Ascending aorta (tissue), 2 donors: ENCODE measurements around the gene EVI5L. TPM values are rescaled to one million over a fixed set of nuclear protein-coding genes. Genes with fewer than 3 reads are reported as not detected.

ENCODE experiments used
- DNase-seq, 2 donors: peaks; one replicate each; pipeline ENCODE4 v3.0.0-alpha.2; 2019; ENCODE audit warnings: low spot score in 2 of 2
- H3K27ac ChIP-seq, 2 donors: fragments of 200-600 bp; sonication (generic); one replicate each; pipeline ENCODE4 v1.5.1; 2016 to 2017; ENCODE audit warnings: mild to moderate bottlenecking in 1 of 2
- H3K27me3 ChIP-seq: fragments of 200-600 bp; sonication (generic); one replicate; pipeline ENCODE4 v1.5.1; 2017
- H3K36me3 ChIP-seq, 2 donors: fragments of 200-600 bp; sonication (generic); one replicate each; pipeline ENCODE4 v1.5.1; 2016
- H3K4me1 ChIP-seq, 2 donors: fragments of 200-600 bp; sonication (generic); one replicate each; pipeline ENCODE4 v1.5.1; 2016 to 2017; ENCODE audit warnings: mild to moderate bottlenecking in 1 of 2
- H3K4me3 ChIP-seq, 2 donors: fragments of 200-600 bp; sonication (generic); one replicate each; pipeline ENCODE4 v1.5.1; 2016 to 2017; ENCODE audit warnings: mild to moderate bottlenecking in 1 of 2
- H3K9me3 ChIP-seq, 2 donors: fragments of 200-600 bp; sonication (generic); one replicate each; pipeline ENCODE4 v1.5.1; 2016
- intact Hi-C: fragments of 100-400 bp; cut with DNase I; formaldehyde crosslinking; loops from one replicate; pipeline ENCODE4 v1.15.1; 2023
- total RNA-seq: library from RNA; depleted of rRNA; stranded (reverse); fragments of >200 nt; gene quantifications from one replicate; pipeline ENCODE4 v1.1.0, GENCODE V29; 2016
- TF ChIP-seq, protein P1 (sequence below), 3 experiments: fragments of 200-600 bp in 2 of 3; fragments of 450-650 bp in 1 of 3; sonication (generic) in 2 of 3; IDR thresholded peaks; one replicate each; pipeline ENCODE4 v1.5.1; 2016 to 2019; ENCODE audit warnings: antibody characterized with exemption in 3 of 3, mild to moderate bottlenecking in 1 of 3, moderate library complexity in 1 of 3

EVI5L gene
- total RNA-seq, 1 donor from 2014 or later, result 27.7 TPM

DNA sequence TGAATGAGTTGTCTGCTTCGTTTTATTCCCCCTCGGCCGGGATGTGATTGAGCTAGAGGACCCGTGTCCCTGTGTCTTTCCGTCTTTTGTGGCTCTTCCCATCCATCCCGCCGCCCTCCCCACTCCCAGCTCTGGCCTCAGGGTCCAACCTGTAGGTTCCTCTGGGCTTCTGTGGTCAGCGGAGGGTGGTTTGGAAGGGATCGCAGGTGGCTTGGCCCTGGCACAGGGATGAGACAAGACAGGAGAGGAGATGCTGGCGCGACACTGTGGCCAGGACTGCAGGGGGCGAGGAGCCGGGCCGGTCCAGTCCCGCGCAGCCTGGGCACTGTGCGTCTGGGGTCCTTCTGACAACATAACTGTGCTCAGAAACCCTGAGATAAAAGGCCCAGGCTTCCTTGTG, 2.0 kb downstream of the EVI5L start:
- H3K9me3 ChIP-seq, result no peaks in the 10 kb centered on the region
- DNase-seq, result no peak
- H3K36me3 ChIP-seq, result no peaks in the 10 kb centered on the region
- intact Hi-C loops, result no loop called here
- no peak overlapping the region for H3K27ac ChIP-seq
- TF ChIP-seq, protein P1, sequence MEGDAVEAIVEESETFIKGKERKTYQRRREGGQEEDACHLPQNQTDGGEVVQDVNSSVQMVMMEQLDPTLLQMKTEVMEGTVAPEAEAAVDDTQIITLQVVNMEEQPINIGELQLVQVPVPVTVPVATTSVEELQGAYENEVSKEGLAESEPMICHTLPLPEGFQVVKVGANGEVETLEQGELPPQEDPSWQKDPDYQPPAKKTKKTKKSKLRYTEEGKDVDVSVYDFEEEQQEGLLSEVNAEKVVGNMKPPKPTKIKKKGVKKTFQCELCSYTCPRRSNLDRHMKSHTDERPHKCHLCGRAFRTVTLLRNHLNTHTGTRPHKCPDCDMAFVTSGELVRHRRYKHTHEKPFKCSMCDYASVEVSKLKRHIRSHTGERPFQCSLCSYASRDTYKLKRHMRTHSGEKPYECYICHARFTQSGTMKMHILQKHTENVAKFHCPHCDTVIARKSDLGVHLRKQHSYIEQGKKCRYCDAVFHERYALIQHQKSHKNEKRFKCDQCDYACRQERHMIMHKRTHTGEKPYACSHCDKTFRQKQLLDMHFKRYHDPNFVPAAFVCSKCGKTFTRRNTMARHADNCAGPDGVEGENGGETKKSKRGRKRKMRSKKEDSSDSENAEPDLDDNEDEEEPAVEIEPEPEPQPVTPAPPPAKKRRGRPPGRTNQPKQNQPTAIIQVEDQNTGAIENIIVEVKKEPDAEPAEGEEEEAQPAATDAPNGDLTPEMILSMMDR (IDR thresholded peaks at IDR 0.05), result no peak
- no peaks in the 10 kb centered on the region for H3K27me3 ChIP-seq
- no peak overlapping the region for H3K4me3 ChIP-seq
- H3K4me1 ChIP-seq, result peaks cover 3 to 9% of the 10 kb centered on the region in 2 donors

DNA sequence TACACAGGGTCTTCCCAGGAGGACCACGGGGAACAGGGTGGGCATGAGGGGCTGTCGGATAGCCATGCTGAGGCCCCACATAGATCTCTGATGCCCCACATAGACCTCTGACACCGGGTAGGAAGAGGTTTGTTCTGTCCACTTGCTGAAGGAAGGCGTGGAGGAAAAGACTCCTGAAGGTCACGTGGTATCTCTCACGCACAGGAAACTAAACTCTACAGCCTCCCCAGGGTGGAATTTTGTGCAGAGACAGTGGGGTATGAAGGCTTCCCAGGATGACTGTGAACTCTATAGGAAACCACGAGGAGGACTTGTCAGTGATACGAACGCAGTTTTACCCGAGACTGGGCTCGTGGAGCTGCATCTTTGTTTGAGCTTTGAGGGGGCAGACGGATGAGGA, 2.8 kb downstream of the EVI5L start:
- H3K36me3 ChIP-seq, result no peaks in the 10 kb centered on the region
- no peaks in the 10 kb centered on the region for H3K9me3 ChIP-seq
- intact Hi-C loops, result no loop called here
- peaks cover 3 to 9% of the 10 kb centered on the region in 2 donors for H3K4me1 ChIP-seq
- H3K27ac ChIP-seq, result no peak overlapping the region
- H3K27me3 ChIP-seq, result no peaks in the 10 kb centered on the region
- no peak overlapping the region for H3K4me3 ChIP-seq
- TF ChIP-seq, protein P1 (IDR thresholded peaks at IDR 0.05), result no peak
- no peak for DNase-seq

DNA sequence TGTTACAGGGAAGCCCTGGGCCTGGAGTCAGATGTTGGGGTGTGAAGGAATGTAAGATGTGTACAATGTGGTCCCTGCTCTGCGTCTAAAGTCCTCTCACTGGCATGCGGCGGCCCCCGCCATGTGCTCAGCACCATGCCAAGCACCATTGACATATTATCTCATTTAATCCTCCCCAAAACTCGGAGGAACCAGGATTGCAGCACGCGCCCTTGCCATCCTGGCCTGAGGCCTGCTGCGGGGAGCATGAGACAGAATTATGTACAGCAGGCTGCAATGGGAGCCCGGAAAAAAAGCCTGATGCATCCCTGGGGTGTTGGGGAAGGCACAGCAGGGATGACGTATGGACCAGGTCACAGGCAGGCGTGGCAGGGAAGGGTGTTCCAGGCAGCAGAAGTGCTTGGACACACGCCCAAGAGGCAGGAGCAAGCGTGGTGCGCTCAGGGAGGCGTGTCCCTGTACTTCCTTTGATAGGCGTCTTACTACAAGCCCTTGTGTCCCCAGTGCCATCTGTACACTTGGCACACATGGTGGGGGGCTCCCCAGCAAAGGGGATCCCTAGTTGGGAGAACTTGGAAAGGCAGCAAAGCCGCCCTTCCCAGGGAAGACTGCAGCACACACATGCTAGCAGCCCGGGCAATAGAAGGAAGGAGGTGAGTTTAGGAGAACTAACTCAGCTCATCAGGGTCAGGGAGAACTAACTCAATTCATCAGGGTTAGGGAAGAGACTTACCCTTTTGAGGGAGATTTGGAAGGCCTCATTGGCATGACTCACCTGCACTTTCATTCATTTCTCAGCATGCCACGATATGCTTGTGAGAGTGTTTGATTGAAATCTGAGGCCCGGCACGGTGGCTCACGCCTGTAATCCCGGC, 3.4 kb downstream of the EVI5L start:
- no peak for DNase-seq

DNA sequence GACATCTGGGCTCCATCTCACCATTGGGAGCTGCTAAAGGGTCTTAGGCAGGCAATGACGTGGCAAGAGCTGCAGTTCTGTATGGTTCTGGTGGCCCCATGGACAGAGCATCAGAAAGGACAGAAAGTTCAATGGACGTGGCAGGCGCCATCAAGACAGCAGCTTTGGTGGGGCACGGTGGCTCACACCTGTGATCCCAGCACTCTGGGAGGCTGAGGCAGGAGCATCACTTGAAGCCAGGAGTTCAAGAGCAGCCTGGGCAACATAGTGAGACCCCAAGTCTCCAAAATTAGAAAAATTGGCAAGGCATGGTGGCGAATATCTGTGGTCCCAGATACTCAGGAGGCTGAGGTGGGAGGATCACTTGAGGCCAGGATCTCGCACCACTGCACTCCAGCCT, 9.5 kb downstream of the EVI5L start:
- Histone ChIP-seq H3K36me3 (no peaks in the 10 kb centered on the region), H3K27ac (no peak overlapping the region), H3K27me3 (no peaks in the 10 kb centered on the region), H3K4me3 (no peak overlapping the region), H3K4me1 (no peaks in the 10 kb centered on the region), H3K9me3 (no peaks in the 10 kb centered on the region)
- TF ChIP-seq, protein P1 (IDR thresholded peaks at IDR 0.05), result no peak
- intact Hi-C loops, result no loop called here
- DNase-seq, result no peak

More for the DNA sequence above, 3.4 kb downstream of the EVI5L start:
- Histone ChIP-seq H3K4me3 (no peak overlapping the region), H3K27ac (no peak overlapping the region), H3K27me3 (no peaks in the 10 kb centered on the region), H3K36me3 (no peaks in the 10 kb centered on the region), H3K4me1 (peaks cover 3 to 9% of the 10 kb centered on the region in 2 donors), H3K9me3 (no peaks in the 10 kb centered on the region)
- intact Hi-C loops, result no loop called here
- TF ChIP-seq, protein P1 (IDR thresholded peaks at IDR 0.05), result no peak

DNA sequence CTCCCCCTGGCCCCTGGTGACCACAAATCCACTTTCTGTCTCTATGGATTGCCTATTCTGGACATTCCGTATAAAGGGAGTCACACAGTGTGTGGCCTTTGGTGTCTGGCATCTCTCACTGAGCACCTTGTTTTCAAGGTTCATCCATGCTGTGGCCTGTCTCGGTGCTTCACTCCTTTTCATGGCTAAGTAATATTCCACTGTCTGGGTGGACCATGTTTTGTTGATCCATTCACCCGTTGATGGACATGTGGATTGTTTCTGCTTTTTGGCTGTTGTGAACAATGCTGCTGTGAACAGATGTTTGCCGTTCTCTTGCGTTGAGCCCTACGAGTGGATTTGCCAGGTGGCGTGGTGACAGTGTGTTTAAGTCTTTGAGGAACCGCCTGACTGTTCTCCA, 10.6 kb downstream of the EVI5L start:
- DNase-seq, result no peak
- Histone ChIP-seq H3K9me3 (no peaks in the 10 kb centered on the region), H3K27me3 (no peaks in the 10 kb centered on the region), H3K4me1 (no peaks in the 10 kb centered on the region), H3K4me3 (no peak overlapping the region), H3K27ac (no peak overlapping the region), H3K36me3 (no peaks in the 10 kb centered on the region)
- TF ChIP-seq, protein P1 (IDR thresholded peaks at IDR 0.05), result no peak
- intact Hi-C loops, result no loop called here
